ENCODE measurements around the gene PFKFB2. TPM values are rescaled to one million over a fixed set of nuclear protein-coding genes. Genes with fewer than 3 reads are reported as not detected.

Gene PFKFB2
- total and polyA plus RNA-seq, 2 of the 8 experiments (the other 6 are each of a cell fraction or from before 2014, with no cell fraction given) = 6.7 to 19.1 TPM

DNA sequence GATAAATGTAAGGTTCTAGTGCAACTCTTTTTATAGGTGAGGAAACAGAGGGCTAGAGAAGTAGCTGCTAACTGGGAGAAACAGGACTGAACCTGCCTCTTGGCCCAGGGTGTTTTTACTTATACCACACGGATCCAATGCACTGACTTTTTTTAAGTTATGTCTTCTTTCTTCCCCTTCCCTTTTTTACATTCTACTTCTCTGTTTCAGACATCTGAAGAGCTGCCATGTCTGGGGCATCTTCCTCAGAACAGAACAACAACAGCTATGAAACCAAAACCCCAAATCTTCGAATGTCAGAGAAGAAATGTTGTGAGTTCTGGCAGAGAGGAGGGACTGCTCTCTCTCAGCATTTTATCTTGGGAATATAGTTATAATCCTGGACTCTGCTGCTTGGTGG lies 1.4 kb downstream of the PFKFB2 start (continued):
- TF ChIP-seq CHD7 (IDR thresholded peaks at IDR 0.05; ENCODE audit: insufficient replicate concordance, low read length) = no peak
- TF ChIP-seq POU5F1 (IDR thresholded peaks at IDR 0.05; ENCODE audit: low read depth, low read length) = no peak
- no peak for TF ChIP-seq TCF12 (IDR thresholded peaks at IDR 0.05; ENCODE audit: low read depth, low read length)
- TF ChIP-seq NANOG (IDR thresholded peaks at IDR 0.05; ENCODE audit: insufficient read depth, low read depth, low read length, poor library complexity, severe bottlenecking) = no peak
- no peak for TF ChIP-seq CHD2 (IDR thresholded peaks at IDR 0.05; ENCODE audit: low read length)
- no peak for TF ChIP-seq E2F6 (IDR thresholded peaks at IDR 0.05)
- no peak for TF ChIP-seq CBX8 (IDR thresholded peaks at IDR 0.05; ENCODE audit: borderline replicate concordance, low read depth, low read length)
- TF ChIP-seq TEAD4 (IDR thresholded peaks at IDR 0.05; ENCODE audit: low read depth, low read length) = no peak
- no peak for TF ChIP-seq TAF1 (IDR thresholded peaks at IDR 0.05; ENCODE audit: low read depth, low read length)
- no peak for TF ChIP-seq KDM1A (IDR thresholded peaks at IDR 0.05; ENCODE audit: borderline replicate concordance, low read length)
- no peak for TF ChIP-seq BACH1 (IDR thresholded peaks at IDR 0.05; ENCODE audit: low read length)

Measured in H1 (cell line).